Measurements from ENCODE around the gene CLCN5.
A peak's percentile ranks its signal among the peaks of the same experiment; 100 is the strongest.

The CLCN5 gene

DNA sequence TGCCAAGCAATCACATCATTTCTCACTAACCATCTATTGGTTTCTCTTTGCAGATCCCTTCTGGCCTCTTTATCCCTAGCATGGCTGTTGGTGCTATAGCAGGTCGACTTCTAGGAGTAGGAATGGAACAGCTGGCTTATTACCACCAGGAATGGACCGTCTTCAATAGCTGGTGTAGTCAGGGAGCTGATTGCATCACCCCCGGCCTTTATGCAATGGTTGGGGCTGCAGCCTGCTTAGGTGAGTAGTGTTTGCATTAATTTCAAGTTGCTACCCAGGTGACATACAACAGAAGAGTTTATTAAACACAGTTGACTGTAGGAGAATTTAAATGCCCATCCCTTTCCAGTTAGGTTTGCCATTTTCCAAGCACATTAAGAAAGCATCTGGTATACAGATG lies 166.2 kb downstream of the CLCN5 start:
- DNase-seq (ENCODE audit: low read depth) = no peak

DNA sequence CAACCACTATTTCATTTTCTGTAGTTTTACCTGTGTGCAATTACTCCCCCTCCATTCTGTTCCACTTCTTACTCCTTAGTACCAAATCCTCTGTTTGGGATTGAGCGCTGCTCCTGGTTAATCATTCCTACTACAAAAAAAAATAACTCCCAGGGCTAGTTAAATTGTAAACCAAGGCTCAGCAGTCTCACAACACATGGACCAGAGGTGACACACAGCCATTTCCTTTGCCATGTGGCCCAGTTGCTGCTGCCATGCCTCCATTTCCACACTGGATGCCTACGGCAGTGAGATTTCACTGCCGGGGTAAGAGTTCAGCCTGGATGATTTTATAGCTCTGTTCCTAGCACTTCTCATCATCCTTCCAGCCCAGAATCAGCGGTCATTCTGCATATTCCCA lies 171.2 kb downstream of the CLCN5 start:
- no peak for DNase-seq (ENCODE audit: low read depth)

DNA sequence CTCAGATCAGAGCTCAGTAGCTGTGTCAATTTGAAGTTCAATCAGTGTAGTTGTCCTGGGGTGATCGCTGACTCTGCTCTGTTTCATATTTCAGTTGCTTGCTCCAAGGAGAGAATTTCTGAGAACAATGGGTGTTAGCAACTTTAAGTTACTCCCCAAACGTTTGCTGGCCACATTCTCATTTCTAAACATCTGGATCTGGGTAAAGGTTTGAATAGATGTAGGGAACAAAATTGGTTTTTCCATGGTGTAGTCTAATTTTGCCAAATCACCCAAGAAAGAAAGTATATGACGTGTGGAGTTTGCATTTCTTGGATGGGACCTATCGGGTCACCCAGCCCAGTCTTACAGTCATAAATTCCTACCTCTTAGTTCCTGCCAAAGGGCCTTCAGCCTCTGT lies 174.7 kb downstream of the CLCN5 start:
- peak; percentile 0 for DNase-seq (ENCODE audit: low read depth)

DNA sequence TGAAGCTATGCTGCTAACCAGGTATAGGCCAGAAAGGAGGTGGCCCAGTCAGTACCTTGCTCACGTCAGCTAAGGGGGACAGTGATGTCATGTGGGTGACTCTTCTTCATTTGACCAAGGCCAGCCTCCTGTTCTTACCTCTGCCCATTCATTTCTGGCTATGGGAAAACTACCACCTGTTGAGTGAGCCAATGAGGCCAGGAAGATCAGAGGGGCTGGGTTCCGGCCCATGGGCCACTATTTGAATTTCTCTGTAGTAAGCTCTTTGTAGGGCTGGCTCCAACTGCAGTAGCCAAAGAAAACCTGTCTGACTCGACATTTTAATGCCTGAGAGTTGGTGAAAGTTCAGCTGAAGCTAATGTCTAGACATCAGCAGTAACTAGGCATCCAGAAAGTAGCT lies 175.8 kb downstream of the CLCN5 start:
- DNase-seq (ENCODE audit: low read depth) = no peak

DNA sequence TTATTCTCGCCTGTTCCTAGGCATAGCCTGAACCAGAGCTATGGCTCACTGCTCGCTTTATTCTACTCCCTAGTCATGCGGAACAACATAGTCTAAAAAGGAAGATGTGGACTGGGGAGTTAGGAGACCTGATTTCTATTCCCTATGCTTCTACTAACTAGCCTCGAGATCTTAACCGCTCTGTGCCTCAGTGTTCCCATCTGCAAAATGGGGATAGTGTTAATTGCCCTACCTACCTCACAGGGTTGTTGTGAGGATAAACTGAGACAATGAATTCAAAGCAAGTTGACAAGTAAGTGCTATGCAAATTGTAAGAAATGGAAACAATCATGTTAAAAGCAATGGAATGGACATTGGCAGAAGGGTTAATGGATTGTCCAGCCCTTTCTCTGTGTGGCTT lies 176.4 kb downstream of the CLCN5 start:
- no peak for DNase-seq (ENCODE audit: low read depth)

DNA sequence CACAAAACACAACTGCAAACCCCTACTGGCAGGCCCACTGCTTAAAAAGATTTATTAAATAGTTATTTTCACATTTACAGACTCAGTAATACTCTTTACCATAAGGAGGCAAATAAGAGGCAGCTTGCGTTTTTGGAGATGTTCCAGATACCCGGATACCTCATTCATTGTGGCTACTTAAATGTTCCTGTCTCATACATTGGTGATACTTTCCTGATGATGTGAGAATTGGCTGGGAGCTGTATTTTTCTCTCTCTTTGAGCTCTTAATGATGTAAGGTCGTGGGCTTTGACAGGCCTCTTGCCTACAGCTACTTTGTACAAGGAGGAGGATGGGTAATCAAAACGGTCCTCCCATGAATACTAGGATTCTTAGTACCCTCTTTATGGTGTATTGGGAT lies 176.9 kb downstream of the CLCN5 start:
- no peak for DNase-seq (ENCODE audit: low read depth)

DNA sequence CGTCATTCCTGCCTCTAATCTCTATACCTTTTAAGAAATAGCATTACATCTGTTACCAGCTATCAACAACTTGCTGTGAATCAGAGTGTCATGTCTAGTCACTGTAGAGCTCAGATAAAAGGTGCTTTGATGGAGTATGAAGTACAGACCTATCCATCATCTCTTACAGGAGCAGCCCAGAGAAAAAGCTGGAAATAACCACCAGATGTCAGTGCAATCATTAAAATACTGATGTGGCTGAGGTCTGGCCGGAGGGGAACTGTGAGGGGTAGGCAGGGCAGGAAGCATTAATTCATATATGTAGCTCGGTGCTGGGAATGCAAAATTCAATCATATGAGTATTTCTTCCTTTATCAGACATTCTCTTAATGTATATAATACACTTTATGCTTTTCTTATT lies 177.8 kb downstream of the CLCN5 start:
- DNase-seq (ENCODE audit: low read depth) = no peak

DNA sequence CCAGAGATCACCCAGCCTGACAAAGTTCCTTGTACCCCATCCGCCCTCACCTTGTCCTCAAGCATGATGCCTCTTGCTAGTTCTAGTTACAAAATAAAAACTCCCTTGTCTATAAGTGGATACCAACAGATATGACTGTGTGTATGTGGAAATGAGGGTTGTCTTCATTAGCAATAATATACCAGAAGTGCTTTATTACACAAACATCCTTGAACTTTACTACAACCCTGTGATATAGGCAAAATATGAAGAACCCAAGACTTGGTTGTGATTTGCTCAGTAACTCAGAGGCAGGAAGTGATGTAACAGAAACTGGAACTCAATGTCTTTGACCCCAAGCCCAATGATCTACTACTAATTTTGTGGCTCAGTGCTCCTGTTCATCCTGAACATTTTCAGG lies 180.8 kb downstream of the CLCN5 start:
- no peak for DNase-seq (ENCODE audit: low read depth)

DNA sequence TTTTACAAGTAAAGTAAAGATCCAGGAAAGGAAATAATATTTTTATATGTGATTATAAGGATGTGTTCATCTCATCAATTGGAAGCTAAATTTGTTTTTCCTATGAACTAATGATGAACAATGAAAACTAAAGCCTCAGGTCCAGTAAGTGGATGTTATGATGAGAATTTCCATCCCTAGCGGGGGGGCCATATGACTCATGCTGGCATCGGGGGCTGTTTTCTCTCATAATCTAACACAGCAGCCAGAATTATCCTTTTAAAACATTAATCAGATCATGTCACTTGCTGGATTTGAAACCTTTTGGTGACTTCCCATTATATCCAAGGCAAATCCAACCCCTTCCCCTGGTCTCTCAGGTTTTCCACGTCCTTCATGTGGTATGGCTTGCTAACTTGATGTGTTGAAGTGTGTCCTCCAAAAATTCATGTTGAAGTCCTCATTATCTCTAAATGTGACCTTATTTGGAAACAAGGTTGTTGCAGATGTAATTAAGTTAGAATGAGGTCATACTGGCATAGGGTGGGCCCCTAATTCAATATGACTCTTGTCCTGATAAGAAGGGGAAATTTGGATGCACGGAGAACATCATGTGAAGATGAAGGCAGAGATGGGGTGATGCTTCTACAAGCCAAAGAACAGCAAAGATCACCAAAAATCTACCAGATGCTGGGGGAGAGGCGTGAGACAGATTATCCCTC lies 181.6 kb downstream of the CLCN5 start:
- no peak for DNase-seq (ENCODE audit: low read depth)

DNA sequence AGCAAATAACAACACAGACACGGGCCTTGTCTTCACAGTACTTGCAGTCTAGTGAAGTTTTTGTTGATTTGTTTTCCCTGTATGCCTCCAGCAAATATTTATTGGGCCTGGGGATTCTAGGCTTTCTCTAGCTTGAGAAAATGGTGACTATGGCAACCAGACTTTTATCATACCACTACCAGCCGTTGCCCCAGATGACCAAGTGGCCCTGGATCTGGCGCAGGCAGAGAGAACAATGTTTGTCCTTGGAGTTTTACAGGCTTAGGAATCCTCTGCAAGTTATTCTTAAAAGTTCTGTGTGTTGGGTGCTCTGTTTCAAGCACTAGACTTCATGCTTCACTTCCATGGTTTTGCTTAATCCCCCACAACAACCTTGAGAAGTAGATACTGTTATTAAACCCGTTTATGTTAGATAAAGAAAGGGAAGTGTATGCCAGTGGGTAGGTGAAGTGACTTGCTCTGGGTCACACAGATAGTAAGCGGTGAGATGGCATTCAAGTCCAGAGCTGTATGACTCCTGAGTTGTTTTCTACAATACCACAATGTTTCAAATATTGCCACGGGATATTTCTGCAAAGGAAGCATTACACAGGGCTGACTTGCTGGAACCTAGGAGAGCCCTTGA lies 183.8 kb downstream of the CLCN5 start:
- no peak for DNase-seq (ENCODE audit: low read depth)

DNA sequence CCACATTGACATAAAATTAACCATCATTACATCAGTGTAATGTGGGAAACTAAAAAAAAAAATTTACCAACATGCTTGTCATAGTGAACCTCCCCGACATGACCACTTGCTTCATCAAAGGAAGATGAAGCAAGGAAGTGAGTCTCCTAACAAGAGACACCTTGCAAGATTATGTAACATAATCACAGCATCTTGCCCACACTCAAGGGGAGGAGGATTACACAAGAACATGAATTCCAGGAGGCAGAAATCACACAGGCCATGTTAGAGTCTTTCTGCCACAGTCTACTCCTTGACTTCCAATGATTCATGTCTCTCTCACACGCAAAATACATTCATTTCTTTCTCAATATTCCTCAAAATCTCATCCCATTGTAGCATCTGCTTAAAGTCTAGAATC lies 185.1 kb downstream of the CLCN5 start:
- no peak for DNase-seq (ENCODE audit: low read depth)

DNA sequence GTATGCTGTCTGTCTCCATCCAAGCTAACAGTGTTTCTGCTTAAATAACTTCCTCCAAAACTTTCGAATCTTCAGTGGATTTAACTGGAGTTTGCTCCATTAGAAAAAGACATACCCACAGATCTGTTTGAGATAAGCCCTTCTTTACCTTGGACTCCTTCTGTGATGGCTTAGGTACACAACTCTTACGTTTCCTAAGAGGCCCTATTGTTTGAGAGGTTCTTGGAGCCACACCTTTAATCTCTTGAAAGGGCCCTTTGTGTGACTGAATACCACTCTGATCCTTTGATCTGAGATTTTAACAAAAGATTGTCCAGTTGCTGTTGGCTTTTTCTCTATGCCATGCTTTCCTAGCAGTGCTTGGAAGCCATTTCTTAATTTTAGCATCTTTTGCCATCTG lies 185.9 kb downstream of the CLCN5 start:
- DNase-seq (ENCODE audit: low read depth) = no peak

DNA sequence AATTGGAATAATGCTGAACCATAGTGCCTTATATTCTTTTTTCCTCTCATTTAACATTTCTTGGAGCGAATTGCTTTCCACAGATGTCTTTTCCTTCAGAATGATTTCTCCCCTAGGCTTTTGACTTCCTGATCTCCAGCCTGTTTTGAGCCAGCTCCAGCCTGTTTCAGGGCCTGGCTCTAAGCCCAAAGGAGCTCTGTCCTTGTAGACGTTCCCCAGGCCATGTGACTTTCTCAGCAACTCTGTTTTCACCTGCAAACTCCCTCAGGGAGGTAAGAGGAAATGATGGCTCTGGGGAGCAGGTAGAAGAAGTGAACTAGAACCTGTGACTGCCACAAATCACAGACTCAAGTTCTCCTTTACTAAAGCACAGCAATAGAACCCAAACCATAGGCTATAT lies 189.3 kb downstream of the CLCN5 start:
- no peak for DNase-seq (ENCODE audit: low read depth)

DNA sequence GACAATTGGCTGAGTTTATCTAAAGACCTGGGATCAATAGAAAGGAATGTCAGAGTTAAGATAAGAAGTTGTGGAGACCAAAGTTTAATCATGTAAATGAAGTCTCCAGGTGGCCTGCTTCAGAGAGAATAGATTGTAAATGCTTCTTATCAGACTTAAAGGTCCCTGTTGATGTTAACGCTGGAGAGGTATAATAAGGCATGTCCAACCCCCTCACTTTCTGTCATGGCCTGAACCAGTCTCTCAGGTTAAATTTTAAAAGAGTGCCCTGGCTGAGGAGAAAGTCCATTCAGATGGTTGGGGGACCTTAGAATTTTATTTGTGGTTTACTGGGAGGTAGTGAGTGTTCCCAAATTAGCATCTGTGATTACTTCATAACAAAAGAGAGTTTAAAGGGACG lies 191.7 kb downstream of the CLCN5 start:
- no peak for DNase-seq (ENCODE audit: low read depth)

DNA sequence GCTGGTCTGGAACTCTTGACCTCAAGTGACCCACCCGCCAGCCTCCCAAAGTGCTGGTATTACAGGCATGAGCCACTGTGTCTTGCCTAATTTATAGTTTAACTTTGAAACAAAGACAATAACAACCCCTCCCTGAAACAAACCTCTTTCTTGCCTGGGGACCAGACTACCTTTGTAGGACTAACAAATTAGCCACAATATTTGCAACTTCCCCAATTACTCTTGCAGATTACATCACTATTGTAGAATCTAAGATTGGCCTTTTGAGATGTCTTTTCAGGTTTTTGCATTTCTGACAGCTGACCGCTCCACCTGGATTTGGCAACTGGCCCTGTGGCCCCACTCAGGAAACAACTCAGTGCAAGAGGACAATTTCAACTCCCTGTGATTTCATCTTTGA lies 193.6 kb downstream of the CLCN5 start:
- DNase-seq (ENCODE audit: low read depth) = no peak

DNA sequence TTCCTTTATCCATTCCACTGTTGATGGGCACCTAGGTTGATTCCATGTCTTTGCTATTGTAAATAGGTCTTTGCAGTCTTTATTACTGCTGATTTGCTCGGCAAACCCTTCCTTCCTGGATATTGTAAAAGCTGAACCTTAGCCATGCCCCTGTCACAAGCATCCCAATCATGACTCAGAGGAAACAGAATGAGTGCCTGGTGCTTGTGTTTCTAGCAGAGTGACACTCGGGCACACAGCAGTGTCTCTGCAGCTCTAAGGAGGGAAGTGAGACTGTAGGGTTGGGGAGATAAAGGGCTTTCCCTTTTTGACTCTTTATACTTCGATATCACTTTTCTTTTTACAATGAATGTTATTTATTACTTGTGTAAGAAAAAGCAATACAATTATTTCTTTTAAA lies 195.1 kb downstream of the CLCN5 start:
- no peak for DNase-seq (ENCODE audit: low read depth)

DNA sequence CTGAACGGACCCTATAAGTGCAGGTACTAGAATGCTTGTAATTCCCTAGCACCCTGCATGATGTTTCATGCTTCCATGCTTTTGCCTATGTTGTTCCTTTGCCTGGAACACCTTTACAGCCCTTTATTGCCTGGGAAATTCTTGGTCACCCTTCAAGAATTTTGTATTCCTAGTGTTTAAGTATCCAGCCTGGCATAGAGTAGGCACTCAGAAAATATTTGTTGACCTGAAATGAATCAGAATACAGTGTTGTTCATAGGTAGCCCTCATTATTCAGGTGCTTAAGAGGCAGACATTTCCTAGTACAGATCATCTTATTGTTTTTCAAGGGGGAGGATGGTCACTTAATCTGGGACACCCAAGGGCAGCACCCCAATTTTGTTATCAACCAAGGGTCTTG lies 203.1 kb downstream of the CLCN5 start:
- no peak for DNase-seq (ENCODE audit: low read depth)

DNA sequence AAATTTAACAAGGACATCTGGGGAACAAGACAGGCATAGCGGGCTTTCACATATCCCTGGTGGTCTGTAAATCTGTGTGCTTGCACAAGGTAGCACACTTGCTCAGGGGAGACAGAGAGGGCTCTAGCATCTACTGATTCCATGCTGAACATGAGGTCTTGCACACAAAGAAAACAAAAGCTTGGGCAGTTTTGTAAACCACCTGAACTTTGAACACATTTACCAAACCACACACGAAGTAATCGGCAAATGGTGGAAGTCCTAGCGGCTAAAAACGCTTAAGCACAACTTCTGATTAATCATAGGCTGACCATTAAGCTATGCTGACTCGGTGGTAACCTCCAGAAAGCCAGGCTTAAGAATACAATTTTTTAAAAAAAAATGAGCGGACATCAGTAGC lies 225.6 kb downstream of the CLCN5 start:
- DNase-seq (ENCODE audit: low read depth) = no peak

Data from fibroblast of gingiva (primary cell).